Measurements from ENCODE around the gene COQ3.
"Not testable (repeated sequence)": the region's sequence is repeated elsewhere in the genome, so short reads cannot be mapped to it uniquely, and the experiment has no call there.

COQ3 gene

DNA sequence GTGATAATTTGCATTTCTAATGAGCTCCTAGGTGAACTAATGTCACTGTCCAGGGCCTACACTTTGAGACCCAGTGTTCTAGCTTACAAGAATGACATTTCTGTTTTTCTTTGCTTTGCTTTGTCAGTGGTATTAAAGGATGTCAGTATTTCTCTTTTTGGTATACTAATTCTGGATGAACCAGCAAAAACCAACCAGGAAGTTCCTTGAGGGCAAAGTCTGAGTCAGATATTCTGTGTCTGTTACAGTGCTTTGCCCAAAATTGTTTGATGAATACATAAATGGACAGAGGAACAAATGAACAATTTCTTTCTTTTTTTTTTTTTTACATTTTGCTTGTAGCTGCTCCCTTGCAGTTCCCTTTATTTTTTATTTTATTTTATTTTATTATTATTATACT, 15.4 kb downstream of the COQ3 start:
- no peak for DNase-seq

DNA sequence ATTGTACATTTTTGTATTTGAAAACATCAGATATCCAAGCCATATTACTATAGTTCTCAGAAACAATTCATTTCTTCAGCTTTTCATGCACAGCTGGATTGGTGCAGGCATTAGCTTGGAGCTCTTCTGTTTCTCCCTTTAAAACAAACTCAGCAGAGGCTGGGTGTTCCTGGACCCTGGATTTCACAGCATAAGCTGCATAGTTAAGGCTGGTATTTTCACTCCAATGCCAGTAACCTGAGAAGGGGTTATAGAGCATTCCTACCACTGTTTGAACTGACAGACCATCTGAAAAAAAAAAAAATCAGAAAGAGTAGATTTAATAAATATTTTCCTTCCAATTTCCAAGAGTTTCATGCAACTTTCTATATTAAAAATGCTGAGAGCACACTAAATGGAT, 24.5 kb downstream of the COQ3 start:
- no peak for DNase-seq

DNA sequence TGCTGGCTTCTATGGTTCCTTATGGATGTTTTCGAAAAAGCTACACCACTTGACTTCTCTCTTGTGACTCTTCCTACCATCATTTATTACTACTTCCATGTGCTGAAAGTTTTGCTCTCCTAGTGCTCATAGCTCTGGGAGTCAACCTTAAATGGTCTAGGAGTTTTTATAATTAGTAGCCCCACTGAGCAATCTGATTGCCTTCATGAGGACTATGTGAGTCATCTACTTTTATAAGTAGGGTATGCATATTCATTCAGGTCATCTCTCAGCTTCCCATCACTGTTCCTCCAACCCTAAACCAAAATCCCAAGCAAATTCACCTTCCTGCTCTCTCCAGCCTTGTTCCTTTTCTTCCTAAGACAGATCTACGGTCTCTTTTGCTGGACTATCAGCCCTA, 27.1 kb downstream of the COQ3 start:
- DNase-seq = no peak

DNA sequence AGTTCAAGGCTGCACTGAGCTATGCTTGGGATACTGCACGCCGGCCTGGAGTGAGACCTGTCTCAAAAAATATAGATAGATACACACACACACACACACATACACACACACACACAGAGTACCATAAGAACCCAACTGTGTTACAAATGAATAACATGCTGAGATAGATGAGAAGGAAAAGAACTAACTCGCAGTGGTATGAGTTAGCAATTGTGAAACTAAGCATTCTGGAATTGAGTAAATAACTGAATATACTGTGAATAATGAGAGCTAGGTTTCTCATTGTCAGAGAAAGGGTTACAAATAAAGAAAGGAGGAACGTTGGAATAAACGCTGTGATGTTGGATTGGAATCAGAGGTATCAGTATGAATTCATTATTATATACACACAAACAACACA, 30.0 kb downstream of the COQ3 start:
- DNase-seq = no peak

DNA sequence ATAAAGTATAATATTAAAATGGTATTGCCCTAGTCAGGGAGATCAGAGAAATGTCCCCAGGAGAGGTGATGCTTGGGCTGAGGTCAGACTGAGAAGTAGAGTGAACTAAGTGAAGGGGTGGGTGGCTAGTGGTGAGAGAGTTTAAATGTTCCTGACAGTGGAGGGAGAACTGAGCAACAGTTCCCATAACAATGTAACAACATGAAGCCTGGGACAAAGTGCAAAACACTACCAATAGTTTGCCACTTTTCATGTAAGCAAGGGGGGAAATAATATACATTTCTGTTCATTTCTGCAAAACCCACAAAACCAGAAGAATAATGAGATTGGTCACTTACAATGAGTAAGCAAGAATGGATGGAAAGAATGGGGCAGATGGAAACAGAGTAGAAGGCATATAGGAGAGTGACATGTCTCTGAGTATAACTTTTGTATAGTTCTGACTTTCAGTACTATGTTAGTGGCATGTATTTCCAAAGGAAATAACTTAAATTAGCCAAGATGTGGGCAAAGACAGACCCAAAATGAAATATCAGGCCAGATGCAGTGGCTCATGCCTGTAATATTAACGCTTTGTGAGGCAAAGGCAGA, 31.2 kb downstream of the COQ3 start:
- no peak for DNase-seq

DNA sequence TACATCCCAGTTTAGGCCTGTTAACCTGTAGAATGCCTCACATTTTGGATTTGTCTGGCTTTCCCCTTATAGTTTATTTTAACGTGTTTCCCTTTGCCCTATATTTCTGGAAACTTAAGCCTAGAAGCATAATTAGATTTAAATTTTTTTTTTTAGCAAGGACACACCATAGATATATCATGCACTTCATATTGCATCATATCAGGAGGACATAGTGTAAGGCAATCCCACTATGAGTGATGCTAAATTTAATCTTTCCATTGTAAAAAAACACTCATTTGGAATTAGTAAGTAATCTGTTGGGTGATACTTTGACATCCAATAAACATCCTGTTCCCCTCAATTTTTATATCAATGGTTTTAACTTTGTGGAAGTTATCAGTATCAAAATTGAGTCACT, 34.2 kb downstream of the COQ3 start:
- DNase-seq = no peak

DNA sequence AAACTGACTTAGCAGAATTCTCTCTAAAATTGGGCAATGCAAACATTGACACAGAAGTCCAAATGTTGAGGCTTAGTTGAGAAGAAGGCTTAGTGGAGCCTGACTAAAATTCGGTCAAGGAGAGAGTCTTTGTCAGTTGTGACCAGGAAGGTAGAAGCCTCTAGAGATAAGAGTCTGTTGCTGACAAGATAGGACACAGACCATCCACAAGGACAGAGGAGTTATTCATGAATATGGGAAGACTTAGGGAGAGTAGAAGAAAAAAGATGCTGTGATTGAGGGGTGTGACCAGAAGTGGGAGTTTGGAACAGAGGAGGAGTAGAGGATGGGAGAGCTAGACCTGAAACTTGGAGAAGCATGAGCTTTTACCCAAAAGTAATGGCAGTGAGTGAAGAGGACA, 37.4 kb downstream of the COQ3 start:
- DNase-seq = no peak

DNA sequence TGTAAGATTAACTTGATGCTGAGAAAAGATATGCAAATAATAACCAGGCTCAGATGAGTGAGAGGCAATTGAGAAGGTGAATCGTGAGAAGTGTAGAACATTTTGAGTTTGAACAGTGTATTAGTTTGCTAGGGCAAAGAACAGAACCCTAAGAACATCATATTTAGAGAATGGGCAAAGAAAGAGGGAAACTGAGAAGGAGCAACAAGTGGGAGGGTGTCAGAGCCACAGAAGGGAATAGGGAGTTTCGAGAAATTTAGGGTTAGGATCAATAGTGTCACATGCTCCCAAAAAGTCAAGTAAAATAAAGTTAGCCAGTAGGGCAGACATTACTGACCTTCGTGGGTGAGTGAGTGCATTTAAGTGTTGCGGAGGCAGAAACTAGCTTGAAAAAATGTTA, 39.0 kb downstream of the COQ3 start:
- DNase-seq = no peak

DNA sequence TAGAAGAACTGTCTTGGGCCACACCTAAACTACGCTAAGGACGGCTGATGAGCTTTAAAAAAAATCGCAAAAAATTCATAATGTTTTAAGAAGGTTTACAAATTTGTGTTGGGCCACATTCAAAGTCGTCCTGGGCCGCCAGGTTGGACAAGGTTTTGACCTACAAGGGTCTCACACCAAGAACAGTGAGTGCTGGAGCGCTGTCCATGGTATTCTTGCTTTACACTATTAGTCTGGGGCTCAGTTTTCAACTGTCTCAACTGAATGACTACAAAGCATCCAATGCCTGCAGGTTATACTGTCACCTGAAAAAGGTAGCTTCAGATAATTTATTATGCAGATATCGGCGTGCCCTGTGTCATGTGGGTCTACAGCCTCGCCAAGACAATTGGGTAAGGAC, 40.9 kb downstream of the COQ3 start:
- no peak for DNase-seq

DNA sequence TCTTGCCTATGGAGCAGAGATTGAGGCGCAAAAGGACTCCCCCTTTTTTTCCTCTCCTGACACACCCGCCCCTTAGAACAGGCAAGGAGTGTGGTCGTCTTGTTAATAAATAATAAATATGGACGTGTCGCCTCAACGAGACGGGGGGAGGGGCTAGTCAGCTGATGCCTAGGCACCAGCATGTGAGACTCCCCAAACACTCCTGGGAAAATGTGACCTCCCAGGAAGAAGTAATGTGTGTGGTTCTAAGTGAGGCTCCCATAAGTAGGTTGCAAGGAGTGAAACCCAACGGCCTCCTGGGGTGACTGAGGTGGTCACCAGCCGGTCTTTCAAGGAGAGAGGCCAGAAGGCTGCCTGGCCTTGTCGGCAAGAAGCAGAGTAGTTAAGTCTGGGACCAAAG, 43.4 kb downstream of the COQ3 start:
- no peak for DNase-seq

DNA sequence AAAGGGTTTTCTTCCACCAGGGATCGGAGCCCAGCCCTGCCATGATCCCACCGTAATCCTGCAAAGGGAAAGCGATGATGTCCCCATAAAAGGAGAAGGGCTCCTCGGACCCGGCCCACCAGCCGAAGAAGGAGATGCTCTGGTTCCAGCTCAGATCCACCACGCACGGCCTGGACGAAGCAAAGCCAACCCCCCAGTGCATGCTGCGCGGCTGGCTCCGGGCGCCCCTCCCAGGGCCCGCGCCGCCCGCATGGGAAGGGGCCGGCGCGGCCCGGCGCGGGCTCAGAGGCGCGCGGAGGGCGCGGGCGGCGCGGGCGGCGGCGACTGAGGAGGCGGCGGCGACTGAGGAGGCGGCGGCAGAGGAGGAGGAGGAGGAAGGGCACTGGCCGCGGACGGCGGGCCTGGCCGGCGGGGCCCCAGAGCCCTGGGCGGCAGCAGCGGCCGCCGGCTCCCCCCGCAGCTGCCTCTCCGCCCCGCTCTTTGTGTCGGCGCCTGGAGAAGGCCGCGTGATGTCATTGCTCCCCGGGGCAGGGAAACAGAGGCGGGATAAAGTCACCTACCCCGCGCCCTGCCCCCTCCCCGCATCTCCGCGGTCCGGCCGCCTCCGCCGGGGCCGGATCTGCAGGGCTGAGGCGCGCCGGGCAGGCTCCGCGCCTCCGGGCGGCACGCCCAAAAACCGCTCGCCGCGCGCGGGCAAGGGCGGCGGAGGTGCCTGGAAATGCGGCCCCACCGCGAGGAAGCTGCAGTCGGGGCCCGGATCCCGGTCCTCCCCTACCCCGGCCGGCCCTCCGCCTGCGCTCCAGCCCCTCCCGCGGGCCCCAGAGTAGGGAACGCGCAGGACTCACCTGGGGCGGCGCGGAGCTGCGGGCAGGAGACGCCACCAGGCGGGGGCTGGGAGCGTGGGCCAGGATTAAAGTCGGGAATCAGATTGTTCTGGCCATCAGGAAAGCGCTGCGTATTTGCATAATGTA, 44.5 kb downstream of the COQ3 start, which contains the start of gene FAXC:
FAXC (minus strand) TSS at position 504 of the 971 bp plus-strand sequence; CDS start at position 202, 302 bp downstream.
- no peak for DNase-seq

DNA sequence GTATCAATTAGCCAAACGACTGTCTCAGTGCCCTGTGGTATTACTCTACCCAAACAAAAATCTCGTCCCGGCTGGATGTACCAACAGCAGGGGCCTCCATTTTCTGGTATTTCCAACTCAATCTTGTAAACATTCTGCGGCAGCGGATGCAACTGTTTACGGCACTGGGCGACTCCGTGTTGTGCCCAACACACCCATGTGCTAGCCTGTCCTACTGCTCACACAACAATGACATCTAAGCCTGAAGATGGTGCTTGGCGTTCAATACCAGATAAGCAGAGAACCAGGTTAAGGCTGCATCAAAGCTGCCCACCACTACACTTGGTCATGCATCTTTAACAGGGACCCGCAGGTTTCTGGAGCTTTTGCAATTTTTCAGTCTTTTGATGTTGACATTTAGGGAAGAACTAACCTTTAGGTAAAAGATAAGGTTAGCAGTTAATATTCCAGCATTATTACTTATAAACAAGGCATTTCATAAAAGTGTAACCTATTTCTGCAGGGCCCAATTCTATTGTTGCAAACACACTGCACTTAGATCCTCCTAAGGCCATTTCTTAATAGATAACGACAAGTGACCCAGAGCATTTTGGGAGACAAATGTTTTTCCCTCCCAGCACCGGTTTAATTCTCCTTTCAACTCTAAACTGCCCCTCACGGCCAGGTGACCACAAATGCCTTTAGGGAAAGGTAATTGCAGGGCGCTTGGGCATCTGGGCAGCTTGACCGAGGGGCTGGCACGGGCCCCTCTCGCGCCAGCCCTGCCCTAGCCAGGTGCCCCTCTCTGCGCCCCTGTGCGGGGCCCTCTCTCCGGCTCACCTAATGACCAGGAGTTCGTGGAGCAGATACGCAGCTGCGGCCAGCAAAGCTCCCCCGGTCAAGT, 45.5 kb downstream of the COQ3 start:
- no peak for DNase-seq

DNA sequence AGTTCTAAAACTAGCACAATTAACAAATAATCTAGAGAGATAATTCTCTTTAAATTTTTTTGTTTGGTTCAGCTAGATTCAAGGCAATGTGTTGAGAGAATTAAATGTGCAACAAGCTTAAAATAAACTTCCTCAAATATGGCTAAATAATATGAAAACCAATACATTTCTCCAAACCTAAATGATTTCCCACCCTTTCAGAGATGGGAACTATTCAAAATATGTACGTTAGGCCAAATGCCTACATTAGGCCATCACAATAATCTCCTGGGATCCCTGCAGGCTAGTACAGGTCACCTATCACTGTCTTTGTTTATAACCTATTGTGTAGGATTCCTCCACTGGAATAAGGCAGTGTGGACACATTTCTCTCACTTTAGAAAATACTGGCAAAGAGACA, 46.2 kb downstream of the COQ3 start:
- no peak for DNase-seq

DNA sequence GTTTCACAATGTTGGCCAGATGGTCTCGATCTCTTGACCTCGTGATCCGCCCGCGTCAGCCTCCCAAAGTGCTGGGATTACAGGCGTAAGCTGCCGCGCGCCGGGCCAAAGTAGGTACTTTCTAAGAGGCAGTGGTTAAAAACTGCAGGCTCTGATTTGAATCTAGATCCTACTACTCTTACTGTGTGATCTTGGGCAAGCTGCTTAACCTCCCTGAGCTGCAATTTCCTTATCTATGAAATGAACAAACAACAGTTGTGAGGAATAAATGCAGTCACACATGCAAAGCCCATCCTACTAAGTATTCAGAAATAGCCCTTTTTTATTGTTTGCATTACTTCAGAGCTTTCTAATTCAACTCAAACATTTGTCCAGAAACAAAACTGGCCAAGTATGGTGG, 47.4 kb downstream of the COQ3 start:
- no peak for DNase-seq

DNA sequence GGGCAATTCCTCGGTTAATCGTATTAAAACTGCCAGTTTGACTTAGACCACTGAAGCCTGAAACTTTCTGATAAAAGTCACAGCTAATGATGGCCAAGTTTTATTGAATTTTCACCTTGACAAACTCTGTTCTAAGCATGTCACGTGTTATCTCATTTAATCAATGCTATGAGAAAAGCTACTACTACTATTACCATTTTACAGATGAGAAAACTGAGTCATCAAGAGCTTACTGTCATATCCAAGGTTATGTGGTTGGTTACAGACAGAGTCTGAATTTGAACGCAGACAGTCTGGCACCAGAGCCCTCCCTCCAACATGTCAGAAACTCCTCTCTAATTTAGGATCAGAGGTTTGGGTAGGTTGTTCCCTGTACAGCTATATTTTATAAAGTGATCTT, 48.8 kb downstream of the COQ3 start:
- DNase-seq = no peak

DNA sequence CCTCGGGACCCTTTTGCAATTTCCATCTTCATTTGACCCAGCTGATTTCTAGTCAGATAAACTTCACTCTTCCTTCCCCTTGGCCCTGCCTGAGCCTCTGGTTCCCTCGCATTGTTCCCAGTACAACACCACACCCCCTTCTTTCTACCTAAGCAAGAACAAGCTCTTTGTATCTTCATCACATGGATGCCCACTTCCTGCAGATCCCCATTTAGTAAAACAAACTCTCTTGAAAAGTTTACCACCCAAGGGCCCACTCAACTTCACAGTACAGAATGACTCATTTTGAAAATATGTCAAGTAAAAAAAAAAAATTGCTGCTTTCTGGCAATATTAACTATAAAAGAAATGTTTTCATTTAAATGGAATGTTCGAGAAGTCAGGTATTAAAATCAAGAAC, 49.7 kb downstream of the COQ3 start:
- no peak for DNase-seq

DNA sequence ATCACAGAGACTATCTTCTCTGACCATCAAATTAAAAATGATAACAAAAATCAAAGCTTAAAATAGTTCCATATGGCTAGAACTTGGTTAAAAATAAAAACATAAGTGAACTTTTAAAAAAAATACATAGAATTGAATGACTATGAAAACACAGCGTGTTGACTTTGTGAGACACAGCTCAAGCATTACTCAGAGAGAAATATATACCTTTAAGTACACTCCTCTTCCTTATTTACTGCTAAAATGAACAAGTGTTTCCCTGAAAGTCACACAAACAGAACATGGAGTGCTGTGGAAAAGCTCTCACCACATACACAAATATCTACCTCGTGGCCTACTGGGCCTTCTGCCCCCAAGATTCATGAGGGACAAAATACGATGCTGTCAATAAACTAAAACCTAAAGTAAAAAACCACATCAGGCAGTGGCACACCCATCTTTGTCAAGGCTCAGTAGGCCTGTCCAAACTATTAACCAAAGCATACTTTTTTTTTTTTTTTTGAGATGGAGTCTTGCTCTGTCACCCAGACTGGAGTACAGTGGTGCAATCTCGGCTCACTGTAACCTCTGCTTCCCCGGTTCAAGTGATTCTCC, 52.0 kb downstream of the COQ3 start:
- DNase-seq = no peak

DNA sequence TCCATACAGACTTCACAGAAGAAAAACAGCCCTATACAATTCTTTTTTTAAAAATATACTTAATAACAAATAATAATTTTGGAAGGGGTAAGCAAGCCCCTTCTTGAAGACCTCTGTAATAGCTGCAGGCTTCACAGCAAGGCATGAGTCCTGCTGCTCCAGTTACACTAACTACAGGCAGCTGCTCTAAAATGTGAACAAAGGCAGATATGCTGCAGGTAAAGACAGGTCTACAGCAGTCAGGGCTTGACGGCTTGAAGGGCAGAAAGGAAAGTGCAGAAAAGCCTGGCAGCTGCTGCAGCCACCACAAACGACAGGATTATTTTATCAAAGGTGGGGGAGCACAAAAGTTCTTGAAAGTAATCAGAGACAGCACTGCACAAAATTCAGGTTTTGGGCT, 55.8 kb downstream of the COQ3 start:
- DNase-seq = no peak

DNA sequence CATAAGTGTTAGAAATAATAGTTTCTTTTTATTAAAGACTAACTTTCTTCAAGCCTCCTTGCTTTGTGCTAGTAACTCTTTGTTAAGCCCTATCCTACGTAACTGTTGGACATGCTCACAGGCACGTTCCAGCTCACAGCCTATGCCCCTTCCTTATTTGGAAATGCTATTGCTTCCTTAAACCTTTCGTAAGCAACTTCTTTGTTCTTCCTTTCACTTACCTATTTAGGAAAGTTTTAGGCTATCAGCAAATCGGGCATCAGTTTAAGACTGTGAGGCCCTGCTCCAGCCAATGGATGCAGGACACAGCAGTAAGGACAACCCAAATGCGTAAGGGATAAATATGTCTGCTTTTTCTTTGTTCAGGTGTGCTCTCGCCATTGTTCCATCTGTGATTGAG, 58.7 kb downstream of the COQ3 start:
- not testable (repeated sequence) for DNase-seq

DNA sequence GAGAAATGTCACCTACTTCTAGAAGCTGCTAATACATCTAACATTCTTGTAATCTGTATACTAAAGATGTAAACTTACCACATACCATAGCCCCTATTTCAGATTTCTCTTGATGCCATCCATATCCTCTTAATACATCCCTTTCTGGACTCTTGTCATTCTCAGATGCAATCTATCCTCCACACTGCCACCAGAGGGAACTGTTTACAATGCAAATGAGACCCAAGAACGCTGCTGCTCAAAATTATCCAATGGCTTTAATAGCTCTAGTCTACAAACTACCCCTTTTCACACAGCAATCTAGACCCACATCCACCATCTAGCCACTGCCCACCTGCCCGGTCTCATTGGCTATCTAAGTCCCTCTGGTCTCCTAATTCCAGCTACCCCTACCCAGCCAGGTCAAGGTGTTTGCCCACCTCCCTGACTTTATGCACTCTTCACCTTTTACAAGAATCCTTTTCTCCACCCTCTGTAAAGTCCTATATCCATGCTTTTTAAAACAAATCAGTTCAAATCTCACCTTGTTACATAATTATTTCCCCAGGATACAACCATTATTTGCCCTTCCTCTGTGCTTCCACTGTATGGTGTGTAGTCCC, 59.4 kb downstream of the COQ3 start:
- DNase-seq = no peak

DNA sequence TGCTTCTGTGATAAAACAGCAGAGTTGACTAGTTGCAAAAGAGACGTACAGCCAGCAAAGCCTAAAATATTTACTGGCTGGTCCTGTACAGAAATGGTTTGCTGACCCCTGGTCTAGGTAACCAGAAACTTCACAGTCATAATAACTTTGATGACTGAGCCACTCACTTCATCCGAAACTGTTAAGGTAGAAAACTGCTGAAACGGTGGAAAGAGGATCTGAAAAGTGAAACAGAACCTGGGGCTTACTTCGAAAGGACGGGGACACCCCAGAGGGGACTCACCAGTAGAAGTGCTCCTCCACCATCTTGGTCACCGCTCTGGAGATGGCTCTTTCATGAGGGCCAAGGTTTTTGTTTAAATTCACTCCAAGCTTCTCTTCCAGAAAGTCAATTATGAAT, 60.9 kb downstream of the COQ3 start:
- DNase-seq = no peak

DNA sequence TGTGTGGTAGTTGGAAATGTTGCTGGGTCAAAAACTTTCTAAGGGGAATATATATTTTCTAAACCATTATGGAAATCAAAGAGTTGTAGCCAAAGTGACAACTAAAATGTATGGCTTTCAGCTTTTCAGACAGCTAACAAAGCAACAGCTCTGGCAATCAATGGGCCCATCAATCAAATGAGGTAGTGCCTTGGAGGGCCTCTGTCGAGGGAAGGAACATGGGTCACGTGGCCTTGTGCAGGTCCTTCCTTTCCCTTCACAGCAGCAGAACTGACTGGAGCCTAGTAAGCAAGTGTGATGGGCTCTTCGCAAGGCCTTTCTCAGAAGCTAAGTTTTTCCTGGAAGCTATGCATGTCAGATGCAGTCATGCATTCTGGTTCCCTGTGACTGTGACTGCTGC, 62.5 kb downstream of the COQ3 start:
- no peak for DNase-seq

DNA sequence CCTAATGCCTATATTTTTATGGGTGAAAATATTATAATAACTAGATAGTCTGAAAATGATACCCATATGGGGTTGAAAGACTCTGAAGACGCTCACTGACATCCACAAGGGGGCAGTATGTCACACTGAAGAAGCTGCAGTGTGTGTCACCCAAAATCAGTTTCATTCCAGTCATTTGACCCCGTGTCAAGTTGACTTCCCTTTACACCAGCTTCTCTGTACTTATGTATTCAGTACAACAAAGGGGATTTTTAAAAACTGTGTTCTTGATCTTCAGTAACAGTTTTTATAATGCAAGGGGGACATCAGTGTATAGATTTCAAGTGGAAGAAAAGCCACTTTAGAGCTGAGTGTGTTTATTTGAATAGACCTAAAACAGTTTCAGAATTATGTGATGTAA, 63.8 kb downstream of the COQ3 start:
- peak; percentile 72 for DNase-seq

Data from stimulated activated CD4-positive, alpha-beta T cell treated with anti-CD3 and anti-CD28 coated beads, Interleukin-1b, Interleukin-23, amount 100 ng/mL, for 48 hours (primary cell).